IPS DF 6.9 (cell line): ENCODE data around the gene CDCA4.

ENCODE experiments used
- DNase-seq: peaks from one replicate; pipeline ENCODE4 v3.0.0-alpha.2; 2013; ENCODE audit warnings: low read depth, low spot score
- H3K27ac ChIP-seq: one replicate; pipeline ENCODE4 v1.5.1; 2013; ENCODE audit warnings: low read length, control low read depth
- H3K27me3 ChIP-seq: 2 replicates; pipeline ENCODE4 v1.6.1; 2013; ENCODE audit warnings: mild to moderate bottlenecking, low read length; ENCODE audit not compliant: control insufficient read depth, insufficient read depth
- H3K36me3 ChIP-seq: 2 replicates; pipeline ENCODE4 v1.6.1; 2013; ENCODE audit warnings: low read length; ENCODE audit not compliant: control insufficient read depth, insufficient read depth
- H3K4me1 ChIP-seq: 2 replicates; pipeline ENCODE4 v1.6.1; 2013; ENCODE audit warnings: low read length; ENCODE audit not compliant: control insufficient read depth, insufficient read depth
- H3K4me3 ChIP-seq: 2 replicates; pipeline ENCODE4 v1.5.1; 2013; ENCODE audit warnings: mild to moderate bottlenecking, low read length
- H3K9me3 ChIP-seq: 2 replicates; pipeline ENCODE4 v1.6.1; 2013; ENCODE audit warnings: low read length, inconsistent platforms; ENCODE audit not compliant: control insufficient read depth, insufficient read depth
- WGBS: extraction: QIAGEN DNeasy Blood & Tissue Kit; methylation state at CpG from one replicate; pipeline ENCODE4 v1.1.7; 2013; ENCODE audit warnings: mixed read lengths, missing lambda C conversion rate; ENCODE audit not compliant: insufficient read length, insufficient coverage; 5-methylcytosine and 5-hydroxymethylcytosine counted together

Gene CDCA4

DNA sequence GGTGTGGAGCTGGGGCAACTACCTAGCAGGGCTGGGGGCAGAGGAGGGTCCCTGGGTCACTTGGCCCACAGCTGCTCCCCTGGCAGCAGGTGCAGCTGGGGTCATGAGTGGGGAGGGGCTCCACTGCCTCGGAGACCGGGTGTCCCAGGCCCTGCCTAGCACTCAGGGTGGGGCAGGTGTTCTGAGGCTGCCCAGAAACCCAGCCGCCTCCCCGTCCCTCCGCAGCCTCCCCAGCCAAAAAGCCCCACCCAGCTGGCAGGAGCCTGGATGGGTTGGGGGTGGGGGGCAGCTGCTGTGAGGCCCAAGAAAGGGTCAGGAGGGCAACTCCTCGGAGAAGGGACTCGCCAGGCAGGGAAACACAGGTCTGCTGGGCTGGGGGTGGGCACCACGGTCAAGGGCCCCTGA is 53.9 kb downstream of the CDCA4 start:
- Histone ChIP-seq H3K4me3 (no peak overlapping the region), H3K4me1 (peaks cover 13% of the 10 kb centered on the region), H3K36me3 (no peaks in the 10 kb centered on the region), H3K27ac (no peak overlapping the region), H3K9me3 (no peaks in the 10 kb centered on the region), H3K27me3 (no peaks in the 10 kb centered on the region)
- WGBS, result no CpG with 5 or more reads among the region's 8 CpGs
- no peak for DNase-seq

DNA sequence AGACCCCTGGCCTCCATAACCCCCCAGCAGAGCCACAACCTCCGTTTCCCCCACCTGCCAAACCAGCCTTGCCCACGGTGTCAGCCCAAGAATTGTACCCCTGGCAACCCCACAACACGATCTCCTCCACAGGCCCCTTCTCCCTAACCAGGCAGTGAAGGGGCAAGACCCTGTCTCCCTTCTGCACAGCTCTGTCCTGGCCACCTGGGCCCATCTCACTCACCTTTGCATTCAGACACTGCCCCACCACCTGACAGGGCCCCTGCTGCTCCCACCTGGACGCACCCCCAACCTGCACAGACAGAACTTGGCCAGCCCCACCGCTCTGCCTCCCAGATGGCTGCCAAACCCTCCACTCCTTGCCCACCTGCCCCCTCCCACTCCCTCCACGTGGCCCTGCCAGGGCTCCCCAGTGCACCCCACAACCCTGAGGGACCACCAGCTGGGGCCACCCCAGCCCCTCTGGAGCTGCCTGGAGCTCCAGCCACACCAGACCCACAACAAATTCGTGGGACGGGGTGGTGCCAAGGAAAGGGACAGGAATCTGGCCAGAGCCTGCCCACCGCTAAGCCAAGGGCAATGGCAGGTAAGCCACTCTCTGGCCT is 54.5 kb downstream of the CDCA4 start:
- peaks cover 13% of the 10 kb centered on the region for H3K4me1 ChIP-seq
- H3K36me3 ChIP-seq, result no peaks in the 10 kb centered on the region
- DNase-seq, result no peak
- H3K27me3 ChIP-seq, result no peaks in the 10 kb centered on the region
- H3K4me3 ChIP-seq, result no peak overlapping the region
- H3K9me3 ChIP-seq, result no peaks in the 10 kb centered on the region
- H3K27ac ChIP-seq, result no peak overlapping the region
- WGBS, result no CpG with 5 or more reads among the region's 9 CpGs

DNA sequence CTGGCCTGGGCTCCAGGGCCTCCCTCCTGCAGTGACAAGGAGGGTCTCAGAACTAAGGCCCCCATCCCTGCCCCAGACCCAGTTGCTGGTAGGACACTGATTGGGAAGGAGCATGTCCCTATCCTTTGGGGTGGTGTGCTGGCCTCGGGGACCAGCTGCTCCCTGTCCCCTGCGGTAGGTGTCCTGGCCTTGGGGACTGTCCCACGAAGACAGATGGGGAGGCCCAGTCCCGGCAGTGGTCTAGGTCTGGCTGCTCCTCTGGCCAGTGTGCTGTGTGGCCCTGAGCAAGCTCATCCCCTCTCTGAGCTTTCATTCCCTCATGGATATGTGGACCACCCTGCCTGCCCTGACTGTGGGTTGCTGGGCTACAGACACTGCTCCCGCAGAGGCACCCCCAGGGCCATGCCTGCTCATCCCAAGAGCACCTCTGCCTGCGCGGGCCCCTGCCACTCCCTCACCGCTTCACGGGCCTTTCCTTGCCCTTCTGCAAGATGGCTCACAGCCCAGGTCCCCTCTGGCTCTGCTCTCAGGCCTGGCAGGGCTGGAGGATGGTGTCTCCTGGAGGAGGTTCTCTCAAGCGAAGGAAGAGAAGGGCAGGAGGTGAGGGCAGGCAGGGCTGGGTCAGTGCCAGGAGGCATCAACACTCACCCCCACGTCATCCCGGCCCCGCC is 55.2 kb downstream of the CDCA4 start:
- H3K9me3 ChIP-seq, result no peaks in the 10 kb centered on the region
- WGBS, result no CpG with 5 or more reads among the region's 13 CpGs
- H3K4me3 ChIP-seq, result no peak overlapping the region
- no peaks in the 10 kb centered on the region for H3K36me3 ChIP-seq
- peaks cover 13% of the 10 kb centered on the region for H3K4me1 ChIP-seq
- no peak overlapping the region for H3K27ac ChIP-seq
- DNase-seq, result no peak
- no peaks in the 10 kb centered on the region for H3K27me3 ChIP-seq

DNA sequence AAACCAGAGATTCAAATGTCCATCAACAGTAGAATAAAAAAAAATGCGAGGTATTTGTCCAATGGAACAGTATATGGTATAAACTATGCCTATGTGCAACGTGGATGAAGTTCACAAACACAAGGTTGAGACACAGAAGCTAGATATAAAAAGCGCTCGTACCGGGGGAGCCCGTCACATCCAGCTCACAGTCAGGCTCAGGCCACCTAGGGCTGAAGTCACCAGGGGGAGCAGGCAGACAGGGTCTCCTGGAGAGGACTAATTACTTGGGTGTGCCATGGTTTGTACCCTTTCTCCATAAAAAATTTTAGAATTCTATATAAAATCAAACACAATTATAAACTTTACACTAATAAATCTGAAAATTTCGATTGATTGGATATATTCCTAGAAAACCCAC is 56.3 kb downstream of the CDCA4 start:
- WGBS, result 100% methylated on average over 1 of the region's 7 CpGs
- DNase-seq, result no peak
- H3K4me1 ChIP-seq, result peaks cover 10% of the 10 kb centered on the region
- no peaks in the 10 kb centered on the region for H3K9me3 ChIP-seq
- no peak overlapping the region for H3K27ac ChIP-seq
- H3K4me3 ChIP-seq, result no peak overlapping the region
- no peaks in the 10 kb centered on the region for H3K36me3 ChIP-seq
- H3K27me3 ChIP-seq, result no peaks in the 10 kb centered on the region
